K562 (cell line): ENCODE results near the gene IL17F. TPM values are rescaled to one million over a fixed set of nuclear protein-coding genes. Genes with fewer than 3 reads are reported as not detected.
"Not testable (repeated sequence)": the region's sequence is repeated elsewhere in the genome, so short reads cannot be mapped to it uniquely, and the experiment has no call there.

Experiments used
- ATAC-seq: fragments of 200-7000 bp; cut with Tn5 transposase; 3 replicates; pipeline ENCODE4 v1.9.1; 2020; ENCODE audit warnings: moderate library complexity
- BruUV-seq: library from RNA; stranded (reverse); fragments of 400-500 nt; replicated peaks from 2 replicates; lab custom pipeline; 2021; lab: Mats Ljungman, UMichigan
- CTCF ChIA-PET: fragments of 300-600 bp; formaldehyde crosslinking; extraction: SDS; loops from one replicate; lab custom pipeline; 2021; ENCODE audit warnings: low intra/inter-chr PET ratio; lab: Yijun Ruan, JAX
- POLR2A ChIA-PET: fragments of 300-600, 350-650 bp; sonication (Branson Sonifier 250); formaldehyde crosslinking; extraction: SDS; loops from one replicate; lab custom pipeline; 2021; ENCODE audit warnings: antibody characterized with exemption, inconsistent platforms; lab: Yijun Ruan, JAX
- DNase-seq, 4 experiments: peaks; one replicate each; pipeline versions ENCODE4 v3.0.0 to v3.0.0-alpha.2; 2011 to 2018; ENCODE audit warnings: low spot score in 3 of 4, mixed read lengths in 3 of 4; ENCODE audit errors: extremely low read depth in 1 of 4
- FAIRE-seq: peaks from 2 replicates; lab custom pipeline; 2011; peaks lifted over from hg19 to GRCh38; lab: Jason Lieb, UNC
- H2AFZ ChIP-seq: 2 replicates; pipeline ENCODE4 v1.6.0; 2011; ENCODE audit warnings: low read depth, low read length, control low read depth, inconsistent platforms
- H3K27ac ChIP-seq: fragments of 200-600 bp; 3 replicates; pipeline ENCODE4 v1.8.0; 2011; ENCODE audit warnings: low read depth, mild to moderate bottlenecking, control low read depth, inconsistent platforms, low read length, moderate library complexity, mixed read lengths; ENCODE audit errors: extremely low read depth
- H3K27me3 ChIP-seq, 2 experiments: fragments of 300-600 bp in 1 of 2; 2 replicates in 1 of 2; 3 replicates in 1 of 2; pipeline versions ENCODE4 v1.6.0 to v1.8.0; 2011; ENCODE audit warnings: inconsistent platforms in 2 of 2, low read length in 2 of 2, mild to moderate bottlenecking in 1 of 2, mixed read lengths in 1 of 2, moderate library complexity in 1 of 2; ENCODE audit not compliant: control insufficient read depth in 2 of 2, insufficient read depth in 2 of 2
- H3K36me3 ChIP-seq: fragments of 300-600 bp; 3 replicates; pipeline ENCODE4 v1.8.0; 2011; ENCODE audit warnings: mild to moderate bottlenecking, low read length, inconsistent platforms; ENCODE audit not compliant: control insufficient read depth, insufficient read depth
- H3K4me1 ChIP-seq, 2 experiments: fragments of 200-600 bp in 1 of 2; replicated peaks in 1 of 2; 2 replicates in 1 of 2; 3 replicates in 1 of 2; pipeline versions ENCODE4 v1.5.1 to v1.8.0; 2011; ENCODE audit warnings: inconsistent platforms in 2 of 2, low read length in 2 of 2, mild to moderate bottlenecking in 1 of 2, mixed read lengths in 1 of 2, moderate library complexity in 1 of 2; ENCODE audit not compliant: control insufficient read depth in 2 of 2, insufficient read depth in 2 of 2
- H3K4me2 ChIP-seq: 2 replicates; pipeline ENCODE4 v1.6.1; 2011; ENCODE audit warnings: low read length, control low read depth, inconsistent platforms, mixed read lengths; ENCODE audit not compliant: insufficient read depth
- H3K4me3 ChIP-seq: fragments of 200-600 bp; sonication (generic), shearing (Covaris generic); 2 replicates; pipeline ENCODE4 v1.5.1; 2016; ENCODE audit warnings: control low read depth, inconsistent platforms
- H3K79me2 ChIP-seq: fragments of 200-600 bp; 3 replicates; pipeline ENCODE4 v1.8.0; 2011; ENCODE audit warnings: low read length, inconsistent platforms; ENCODE audit not compliant: control insufficient read depth, insufficient read depth
- H3K9ac ChIP-seq, 2 experiments: 2 replicates each; pipeline versions ENCODE4 v1.6.0 to v1.6.1; 2011; ENCODE audit warnings: low read depth in 2 of 2, low read length in 2 of 2, control low read depth in 1 of 2, inconsistent platforms in 1 of 2, mild to moderate bottlenecking in 1 of 2, mixed read lengths in 1 of 2; ENCODE audit not compliant: insufficient read depth in 1 of 2
- H3K9me1 ChIP-seq: one replicate; pipeline ENCODE4 v1.6.0; 2011; ENCODE audit warnings: inconsistent platforms, mild to moderate bottlenecking, low read length, moderate library complexity; ENCODE audit not compliant: control insufficient read depth, insufficient read depth
- H3K9me3 ChIP-seq: replicated peaks from 2 replicates; pipeline ENCODE4 v1.5.1; 2011; ENCODE audit warnings: low read depth, low read length, inconsistent platforms; ENCODE audit not compliant: control insufficient read depth, insufficient read depth
- H4K20me1 ChIP-seq: replicated peaks from 2 replicates; pipeline ENCODE4 v1.6.1; 2011; ENCODE audit warnings: low read length, inconsistent platforms, mixed read lengths; ENCODE audit not compliant: control insufficient read depth, insufficient read depth
- CBX3 ChIP-seq, 2 experiments: IDR thresholded peaks; 1 replicate in 1 of 2; 2 replicates in 1 of 2; pipeline ENCODE4 v1.6.1; 2012; ENCODE audit warnings: inconsistent platforms in 2 of 2, low read length in 2 of 2, borderline replicate concordance in 1 of 2, control low read depth in 1 of 2
- CBX5 ChIP-seq: IDR thresholded peaks from 2 replicates; pipeline ENCODE4 v1.6.1; 2014; ENCODE audit warnings: low read depth, borderline replicate concordance
- CREB3 ChIP-seq: fragments of 450-650 bp; conservative IDR thresholded peaks from 2 replicates; pipeline ENCODE4 v1.6.1; 2016; ENCODE audit warnings: missing genetic modification characterization, low read depth, mild to moderate bottlenecking, missing compliant biosample characterization, moderate library complexity
- NR0B1 ChIP-seq: fragments of 450-650 bp; IDR thresholded peaks from one replicate; pipeline ENCODE4 v1.6.1; 2018; ENCODE audit warnings: mild to moderate bottlenecking, moderate library complexity; ENCODE audit not compliant: partially characterized antibody
- NR1H2 ChIP-seq: sonication (generic); formaldehyde crosslinking; IDR thresholded peaks from 2 replicates; pipeline ENCODE4 v1.4.0; 2020; ENCODE audit warnings: mild to moderate bottlenecking, missing genetic modification reagents
- ZNF316 ChIP-seq: fragments of 450-650 bp; IDR thresholded peaks from 2 replicates; pipeline ENCODE4 v1.6.1; 2016
- WGBS: fragments of 100-300 bp; shearing (Covaris generic); methylation state at CpG from one replicate; pipeline ENCODE4 v1.1.6; 2016; ENCODE audit warnings: low coverage, mixed read lengths; ENCODE audit not compliant: insufficient coverage; ENCODE audit errors: missing lambda C conversion rate; 5-methylcytosine and 5-hydroxymethylcytosine counted together
- in situ Hi-C: fragments of 300-500 bp; cut with MboI; formaldehyde crosslinking; loops from 4 replicates; pipeline ENCODE4 v1.15.0; 2018; ENCODE audit warnings: inconsistent platforms, mixed read lengths
- intact Hi-C: fragments of 100-400 bp; cut with micrococcal nuclease; formaldehyde crosslinking; loops from 2 replicates; pipeline ENCODE4 v1.14.2; 2022
- polyA plus RNA-seq, 8 experiments: library from polyadenylated mRNA; depleted of rRNA in 4 of 8; stranded (reverse) in 5 of 8; unstranded in 3 of 8; fragments of >200 nt; fragmentation: Nextera tagmentation in 2 of 8; fragmentation: Illumina TruSeq in 1 of 8; extraction: Ambion mirVana in 2 of 8; extraction: Trizol in 1 of 8; gene quantifications; 2 replicates each; pipeline versions ENCODE4 v1.2.1 to v1.2.3, GENCODE V29; 2011 to 2014; ENCODE audit warnings: inconsistent platforms in 1 of 8, missing spikeins in 1 of 8
- total RNA-seq, 7 experiments: library from RNA; depleted of rRNA in 6 of 7; stranded (reverse); fragments of >200 nt in 6 of 7; fragmentation: Illumina TruSeq in 2 of 7; extraction: Trizol in 2 of 7; gene quantifications; 2 replicates each; pipeline versions ENCODE4 v1.2.1 to v1.2.3, GENCODE V29; 2011 to 2021; ENCODE audit warnings: low replicate concordance in 1 of 7

Gene IL17F
- total and polyA plus RNA-seq, 9 of the 15 experiments (the other 6 are each of a cell fraction or from before 2014, with no cell fraction given) = not detected

GRCh38 chr6:52200088-52200487 lies 44.2 kb downstream of the IL17F start:
- H3K4me3 ChIP-seq, in situ Hi-C loops, H3K9ac ChIP-seq, H3K27me3 ChIP-seq, FAIRE-seq, H3K9me3 ChIP-seq, H3K9me1 ChIP-seq, H4K20me1 ChIP-seq, H3K4me2 ChIP-seq, H3K4me1 ChIP-seq, ATAC-seq, H2AFZ ChIP-seq, H3K79me2 ChIP-seq, DNase-seq, POLR2A ChIA-PET, BruUV-seq, H3K27ac ChIP-seq, CTCF ChIA-PET, intact Hi-C loops, H3K36me3 ChIP-seq: not testable (repeated sequence)
- TF ChIP-seq CBX3 (IDR thresholded peaks at IDR 0.05; ENCODE audit: borderline replicate concordance in 1 of 2, low read length in 2 of 2) = 0 out of 3 replicates have a peak, but pooled peaks of 1 of the 2 experiments have one; percentile 18
- TF ChIP-seq CBX5 = 0 out of 2 replicates have a peak, but pooled peaks have one; percentile 47
- WGBS = 2% methylated on average over 5 of the region's 5 CpGs

DNA sequence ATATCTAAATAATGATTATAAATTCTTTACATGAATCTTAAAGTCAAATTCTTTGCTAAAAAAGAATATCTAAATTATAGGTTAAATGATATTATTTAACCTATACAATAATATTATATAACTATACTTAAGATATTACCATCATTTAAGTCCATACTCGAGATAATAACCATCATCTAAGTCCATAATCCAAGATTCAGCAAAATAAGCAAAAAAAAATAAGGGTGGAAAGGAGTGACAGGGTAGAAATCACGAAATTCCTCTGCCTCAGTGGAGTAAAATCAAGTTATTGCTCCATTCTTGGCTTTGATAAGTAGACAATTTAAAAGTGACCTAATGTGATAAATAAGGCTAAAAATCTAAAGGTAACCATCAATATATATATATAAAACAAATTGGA lies 48.4 kb downstream of the IL17F start:
- no peaks in the 10 kb centered on the region for H4K20me1 ChIP-seq
- no peak overlapping the region for H3K9ac ChIP-seq
- no peaks in the 10 kb centered on the region for H3K27me3 ChIP-seq
- intact Hi-C loops (no loop called here), in situ Hi-C loops (no loop called here)
- FAIRE-seq (no peak), ATAC-seq (no peak), DNase-seq (no peak)
- H3K79me2 ChIP-seq = no peaks in the 10 kb centered on the region
- H3K4me1 ChIP-seq = no peaks in the 10 kb centered on the region
- no peaks in the 10 kb centered on the region for H3K36me3 ChIP-seq
- H3K4me3 ChIP-seq = no peak overlapping the region
- no peaks in the 10 kb centered on the region for H3K9me3 ChIP-seq
- H3K4me2 ChIP-seq = no peak overlapping the region
- 0% methylated on average over 2 of the region's 2 CpGs for WGBS
- H3K27ac ChIP-seq = no peak overlapping the region
- no peak overlapping the region for H2AFZ ChIP-seq
- peak; percentile 61 for TF ChIP-seq ZNF316
- TF ChIP-seq CREB3 (tag) = no peak
- no peak for TF ChIP-seq NR1H2 (CRISPR knock-in tag)
- TF ChIP-seq NR0B1 = no peak
- BruUV-seq = no TSS peak
- no peaks in the 10 kb centered on the region for H3K9me1 ChIP-seq
- ChIA-PET POLR2A (interaction anchor here (0.6 to 0.7 kb wide), 2 partner anchors 11 to 870 kb away, joined by 3 read pairs; no protein-coding TSS in a partner anchor), CTCF (no interaction called here)
